ENCODE results near the gene C1QTNF6.

DNA sequence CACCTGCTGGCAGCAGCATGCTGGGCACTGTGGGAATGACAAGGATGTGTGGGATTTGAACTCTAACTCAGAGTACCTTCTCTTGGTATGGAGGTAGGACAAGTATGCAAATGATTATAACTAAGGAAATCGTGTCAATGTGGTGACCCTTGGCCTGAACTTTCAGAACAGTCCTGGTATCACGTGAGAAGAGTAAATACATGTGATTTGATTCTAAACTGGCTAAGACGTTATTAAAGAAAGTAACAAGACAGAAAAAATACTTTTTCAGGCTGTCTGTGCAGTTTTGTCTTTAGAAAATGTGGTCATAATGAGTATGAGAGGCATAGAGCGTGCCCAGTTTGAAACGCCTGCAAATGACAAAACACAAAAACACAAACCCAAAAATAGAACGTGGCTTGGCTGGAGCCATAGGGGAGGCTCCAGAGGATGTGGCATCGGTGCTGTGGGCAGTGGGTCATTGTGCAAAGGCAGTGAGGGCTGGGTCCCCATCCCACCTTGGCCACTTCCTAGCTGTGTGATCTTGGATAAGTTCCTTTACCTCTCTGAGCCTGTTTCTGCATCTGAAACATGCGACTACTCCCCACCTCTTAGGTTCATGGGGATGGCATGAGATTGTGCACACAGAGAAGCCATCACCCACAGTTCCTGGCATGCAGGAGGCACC lies 19.9 kb downstream of the C1QTNF6 start:
- TF ChIP-seq CTCF (conservative IDR thresholded peaks at IDR 0.05 in 1 of 2, IDR thresholded peaks at IDR 0.05 in 1 of 2; ENCODE audit: extremely low read depth in 1 of 2, insufficient read depth in 1 of 2, low read depth in 1 of 2, low read length in 2 of 2) (no peak), EZH2 (IDR thresholded peaks at IDR 0.05; ENCODE audit: borderline replicate concordance, low read length) (no peak)
